Trophoblast cell (in vitro differentiated cells and primary cell): Measurements from ENCODE around the gene PPIL3.
"Not testable (repeated sequence)": the region's sequence is repeated elsewhere in the genome, so short reads cannot be mapped to it uniquely, and the experiment has no call there.

Source experiments
- DNase-seq, 2 donors: peaks; one replicate each; pipeline ENCODE4 v3.0.0-alpha.2; 2016
- H2AFZ ChIP-seq: 2 replicates; pipeline ENCODE4 v1.6.1; 2013; ENCODE audit warnings: low read length, moderate library complexity, mild to moderate bottlenecking; ENCODE audit not compliant: insufficient read depth, poor library complexity
- H2AK5ac ChIP-seq: 2 replicates; pipeline ENCODE4 v1.6.1; 2013; ENCODE audit warnings: mild to moderate bottlenecking, low read length
- H2BK120ac ChIP-seq: 2 replicates; pipeline ENCODE4 v1.6.1; 2013; ENCODE audit warnings: low read length, mild to moderate bottlenecking, moderate library complexity; ENCODE audit not compliant: insufficient read depth, poor library complexity
- H2BK12ac ChIP-seq: 2 replicates; pipeline ENCODE4 v1.6.1; 2013; ENCODE audit warnings: mild to moderate bottlenecking, low read length, moderate library complexity
- H2BK5ac ChIP-seq: 2 replicates; pipeline ENCODE4 v1.6.1; 2013; ENCODE audit warnings: low read length, low read depth, moderate library complexity, mild to moderate bottlenecking; ENCODE audit not compliant: poor library complexity
- H3K14ac ChIP-seq: 2 replicates; pipeline ENCODE4 v1.6.1; 2013; ENCODE audit warnings: mild to moderate bottlenecking, low read length
- H3K18ac ChIP-seq: 2 replicates; pipeline ENCODE4 v1.6.1; 2013; ENCODE audit warnings: mild to moderate bottlenecking, low read length
- H3K23ac ChIP-seq: 2 replicates; pipeline ENCODE4 v1.6.1; 2013; ENCODE audit warnings: low read length
- H3K27ac ChIP-seq: 2 replicates; pipeline ENCODE4 v1.5.1; 2013; ENCODE audit warnings: low read depth, mild to moderate bottlenecking, inconsistent platforms, low read length, moderate library complexity
- H3K27me3 ChIP-seq: 2 replicates; pipeline ENCODE4 v1.6.1; 2013; ENCODE audit warnings: inconsistent platforms, mild to moderate bottlenecking, low read length, moderate library complexity; ENCODE audit not compliant: insufficient read depth
- H3K36me3 ChIP-seq, 2 experiments: 1 replicate in 1 of 2; 2 replicates in 1 of 2; pipeline ENCODE4 v1.6.1; 2013; ENCODE audit warnings: low read length in 2 of 2, mild to moderate bottlenecking in 2 of 2, moderate library complexity in 1 of 2; ENCODE audit not compliant: insufficient read depth in 2 of 2, control insufficient read depth in 1 of 2
- H3K4ac ChIP-seq: 2 replicates; pipeline ENCODE4 v1.6.1; 2013; ENCODE audit warnings: low read depth, mild to moderate bottlenecking, low read length, moderate library complexity
- H3K4me1 ChIP-seq, 2 experiments: 1 replicate in 1 of 2; 2 replicates in 1 of 2; pipeline ENCODE4 v1.6.1; 2013; ENCODE audit warnings: low read length in 2 of 2, mild to moderate bottlenecking in 2 of 2, moderate library complexity in 1 of 2; ENCODE audit not compliant: insufficient read depth in 2 of 2, control insufficient read depth in 1 of 2
- H3K4me2 ChIP-seq: 2 replicates; pipeline ENCODE4 v1.6.1; 2013; ENCODE audit warnings: inconsistent platforms, mild to moderate bottlenecking, low read length, moderate library complexity
- H3K4me3 ChIP-seq: 2 replicates; pipeline ENCODE4 v1.5.1; 2013; ENCODE audit warnings: mild to moderate bottlenecking, low read depth, low read length, inconsistent platforms
- H3K79me1 ChIP-seq: one replicate; pipeline ENCODE4 v1.6.1; 2013; ENCODE audit warnings: low read length
- H3K79me2 ChIP-seq: 2 replicates; pipeline ENCODE4 v1.6.1; 2013; ENCODE audit warnings: low read length, mild to moderate bottlenecking; ENCODE audit not compliant: control insufficient read depth, insufficient read depth, poor library complexity
- H3K9ac ChIP-seq: 2 replicates; pipeline ENCODE4 v1.6.1; 2013; ENCODE audit warnings: mild to moderate bottlenecking, low read length
- H3K9me3 ChIP-seq: 2 replicates; pipeline ENCODE4 v1.6.1; 2013; ENCODE audit warnings: low read depth, mild to moderate bottlenecking, control low read depth, inconsistent platforms, low read length; ENCODE audit not compliant: insufficient read depth
- H4K12ac ChIP-seq: 2 replicates; pipeline ENCODE4 v1.6.1; 2013; ENCODE audit warnings: low read depth, mild to moderate bottlenecking, low read length, moderate library complexity
- H4K8ac ChIP-seq: 2 replicates; pipeline ENCODE4 v1.6.1; 2013; ENCODE audit warnings: low read depth, mild to moderate bottlenecking, low read length, moderate library complexity
- H4K91ac ChIP-seq: one replicate; pipeline ENCODE4 v1.6.1; 2013; ENCODE audit warnings: low read depth, mild to moderate bottlenecking, low read length, moderate library complexity
- WGBS: extraction: QIAGEN DNeasy Blood & Tissue Kit; methylation state at CpG from one replicate; pipeline ENCODE4 v1.1.7; 2013; ENCODE audit warnings: missing lambda C conversion rate; ENCODE audit not compliant: insufficient read length, insufficient coverage; ENCODE audit errors: extremely low coverage; 5-methylcytosine and 5-hydroxymethylcytosine counted together

PPIL3 gene

GRCh38 chr2:200899482-200899881 is 10.6 kb upstream of the PPIL3 start:
- Histone ChIP-seq H4K91ac (no peak overlapping the region), H3K14ac (no peak overlapping the region), H2AK5ac (no peak overlapping the region)

GRCh38 chr2:200881715-200882249 is 7.1 kb downstream of the PPIL3 start:
- WGBS, result no CpG with 5 or more reads among the region's 2 CpGs
- H2BK120ac ChIP-seq, H3K79me2 ChIP-seq, H4K12ac ChIP-seq, H3K4ac ChIP-seq, H4K8ac ChIP-seq, H3K27me3 ChIP-seq, H3K4me3 ChIP-seq, H2BK12ac ChIP-seq, H3K9ac ChIP-seq, H2AFZ ChIP-seq, H3K18ac ChIP-seq, H3K4me1 ChIP-seq, H3K9me3 ChIP-seq, H2BK5ac ChIP-seq, H3K23ac ChIP-seq, H3K4me2 ChIP-seq, H3K14ac ChIP-seq, H4K91ac ChIP-seq, H3K79me1 ChIP-seq, H2AK5ac ChIP-seq, H3K27ac ChIP-seq, DNase-seq: not testable (repeated sequence)
- H3K36me3 ChIP-seq, result peaks cover 14 to 24% of the 10 kb centered on the region in 2 experiments

More at GRCh38 chr2:200899482-200899881, 10.6 kb upstream of the PPIL3 start:
- H3K23ac ChIP-seq, result no peak overlapping the region
- H4K8ac ChIP-seq, result no peak overlapping the region
- peaks cover 15 to 40% of the 10 kb centered on the region in 2 experiments for H3K36me3 ChIP-seq
- no peak overlapping the region for H2AFZ ChIP-seq
- no peaks in the 10 kb centered on the region for H3K79me1 ChIP-seq
- no peaks in the 10 kb centered on the region for H3K9me3 ChIP-seq
- H3K27ac ChIP-seq, result no peak overlapping the region
- no peak overlapping the region for H3K4me2 ChIP-seq
- no peaks in the 10 kb centered on the region for H3K79me2 ChIP-seq
- H3K4ac ChIP-seq, result no peak overlapping the region
- no peak overlapping the region for H3K4me3 ChIP-seq
- H2BK5ac ChIP-seq, result no peak overlapping the region
- H3K27me3 ChIP-seq, result no peaks in the 10 kb centered on the region
- H2BK12ac ChIP-seq, result no peak overlapping the region
- no peak overlapping the region for H2BK120ac ChIP-seq
- no peak overlapping the region for H3K9ac ChIP-seq
- DNase-seq, result no peak
- no peak overlapping the region for H4K12ac ChIP-seq
- H3K4me1 ChIP-seq, result no peaks in the 10 kb centered on the region
- no peak overlapping the region for H3K18ac ChIP-seq

- Histone ChIP-seq H3K4me3 (no peak overlapping the region), H4K8ac (no peak overlapping the region), H3K23ac (no peak overlapping the region), H2BK120ac (no peak overlapping the region), H2AFZ (no peak overlapping the region), H2BK12ac (no peak overlapping the region), H3K14ac (no peak overlapping the region), H3K4me2 (no peak overlapping the region), H3K4ac (no peak overlapping the region), H3K36me3 (peaks cover 7 to 15% of the 10 kb centered on the region in 2 experiments), H3K27ac (no peak overlapping the region), H3K4me1 (peaks cover 0 to 2% of the 10 kb centered on the region in 2 experiments), H3K9me3 (no peaks in the 10 kb centered on the region), H3K79me1 (no peaks in the 10 kb centered on the region), H3K18ac (no peak overlapping the region), H3K79me2 (no peaks in the 10 kb centered on the region), H4K91ac (no peak overlapping the region), H2BK5ac (no peak overlapping the region), H3K9ac (no peak overlapping the region), H4K12ac (no peak overlapping the region), H2AK5ac (no peak overlapping the region), H3K27me3 (no peaks in the 10 kb centered on the region)
- no peak for DNase-seq
- no CpG with 5 or more reads among the region's 2 CpGs for WGBS
These were observed 10.5 kb downstream of the PPIL3 start for GRCh38 chr2:200878289-200878880.

GRCh38 chr2:200877443-200877842 is 11.4 kb downstream of the PPIL3 start:
- Histone ChIP-seq H3K27ac (no peak overlapping the region), H3K27me3 (no peaks in the 10 kb centered on the region), H2AFZ (no peak overlapping the region), H3K23ac (no peak overlapping the region), H3K36me3 (peaks cover 7 to 17% of the 10 kb centered on the region in 2 experiments), H3K14ac (no peak overlapping the region), H2BK120ac (no peak overlapping the region), H4K8ac (no peak overlapping the region), H3K79me1 (no peaks in the 10 kb centered on the region), H4K12ac (no peak overlapping the region), H3K9ac (no peak overlapping the region), H3K9me3 (no peaks in the 10 kb centered on the region), H3K4me1 (peaks cover 0 to 2% of the 10 kb centered on the region in 2 experiments), H2BK5ac (no peak overlapping the region), H3K18ac (no peak overlapping the region), H4K91ac (no peak overlapping the region), H3K4me3 (no peak overlapping the region), H2AK5ac (no peak overlapping the region), H3K4ac (no peak overlapping the region), H3K79me2 (no peaks in the 10 kb centered on the region), H2BK12ac (no peak overlapping the region), H3K4me2 (no peak overlapping the region)
- DNase-seq, result no peak
